MG63 (cell line): ENCODE measurements around the gene METTL23. TPM values are rescaled to one million over a fixed set of nuclear protein-coding genes. Genes with fewer than 3 reads are reported as not detected.
"Not testable (repeated sequence)": the region's sequence is repeated elsewhere in the genome, so short reads cannot be mapped to it uniquely, and the experiment has no call there.

Source experiments
- DNase-seq: peaks from one replicate; pipeline ENCODE4 v3.0.0-alpha.2; 2020
- H3K27me3 ChIP-seq: fragments of 250-450 bp; sonication (Bioruptor Pico); 2 replicates; pipeline ENCODE4 v1.5.1; 2020; ENCODE audit warnings: mild to moderate bottlenecking, moderate library complexity
- H3K36me3 ChIP-seq: fragments of 250-450 bp; sonication (Bioruptor Pico); 2 replicates; pipeline ENCODE4 v1.5.1; 2020; ENCODE audit warnings: mild to moderate bottlenecking, moderate library complexity
- H3K4me3 ChIP-seq: fragments of 250-450 bp; sonication (Bioruptor Pico); 2 replicates; pipeline ENCODE4 v1.5.1; 2020; ENCODE audit warnings: mild to moderate bottlenecking, moderate library complexity
- H3K9me3 ChIP-seq: fragments of 250-450 bp; sonication (Bioruptor Pico); 2 replicates; pipeline ENCODE4 v1.5.1; 2020; ENCODE audit warnings: mild to moderate bottlenecking, moderate library complexity
- total RNA-seq: library from RNA; depleted of rRNA; stranded (reverse); fragments of >200 nt; shearing (Covaris generic); gene quantifications from 2 replicates; pipeline ENCODE4 v1.2.3, GENCODE V29; 2014; ENCODE audit warnings: low replicate concordance

The METTL23 gene
- total RNA-seq, 1 experiment from 2014 or later: 44.9 TPM

DNA sequence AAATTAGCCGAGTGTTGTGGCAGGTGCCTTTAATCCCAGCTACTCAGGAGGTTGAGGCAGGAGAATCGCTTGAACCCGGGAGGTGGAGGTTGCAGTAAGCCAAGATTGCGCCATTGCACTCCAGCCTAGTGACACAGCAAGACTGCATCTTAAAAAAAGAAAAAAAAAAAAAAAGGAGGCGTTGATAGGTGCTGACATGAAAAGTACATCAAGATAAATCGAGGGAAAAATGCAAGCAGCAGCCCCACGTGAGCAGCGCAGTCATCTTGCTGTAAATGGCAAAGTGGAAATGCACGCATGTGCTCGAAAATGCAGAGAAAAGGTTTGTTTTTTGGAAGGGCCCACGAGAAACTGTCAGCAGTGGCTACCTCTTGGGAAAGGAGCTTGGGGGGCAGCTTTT lies 36.8 kb upstream of the METTL23 start:
- Histone ChIP-seq H3K36me3 (no peaks in the 10 kb centered on the region), H3K27me3 (no peaks in the 10 kb centered on the region), H3K9me3 (no peaks in the 10 kb centered on the region), H3K4me3 (no peak overlapping the region)
- no peak for DNase-seq

DNA sequence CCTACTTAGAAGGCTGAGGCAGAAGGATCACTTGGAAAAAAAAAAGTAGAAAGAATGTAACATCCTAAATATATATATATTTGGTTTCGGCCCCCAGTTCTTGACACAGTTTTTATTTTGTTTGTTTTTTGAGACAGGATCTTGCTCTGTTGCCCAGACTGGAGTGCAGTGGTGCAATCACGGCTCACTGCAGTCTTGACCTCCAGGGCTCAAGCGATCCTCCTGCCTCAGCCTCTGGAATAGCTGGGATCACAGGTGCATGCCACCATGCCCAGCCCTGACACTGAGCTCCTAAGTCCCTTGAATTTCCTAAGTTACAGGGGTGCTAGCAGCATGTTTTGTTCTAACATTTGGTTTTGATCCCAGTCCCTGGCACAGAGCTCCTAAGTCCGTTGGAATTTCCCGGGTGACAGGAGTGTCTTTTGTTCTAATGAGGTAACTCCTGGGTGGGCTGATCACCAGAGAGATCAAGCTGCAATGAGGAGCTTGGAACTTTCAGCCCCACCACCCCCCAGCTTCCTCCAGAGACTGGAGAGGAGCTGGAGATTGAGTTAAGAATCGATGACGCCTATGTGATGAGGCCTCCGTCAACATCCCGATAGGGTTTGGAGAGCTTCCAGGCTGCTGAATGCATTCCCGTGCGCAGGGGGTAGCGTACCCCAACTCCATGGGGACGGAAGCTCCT lies 35.9 kb upstream of the METTL23 start:
- H3K27me3 ChIP-seq: no peaks in the 10 kb centered on the region
- H3K36me3 ChIP-seq: no peaks in the 10 kb centered on the region
- no peak overlapping the region for H3K4me3 ChIP-seq
- DNase-seq: no peak
- no peaks in the 10 kb centered on the region for H3K9me3 ChIP-seq

DNA sequence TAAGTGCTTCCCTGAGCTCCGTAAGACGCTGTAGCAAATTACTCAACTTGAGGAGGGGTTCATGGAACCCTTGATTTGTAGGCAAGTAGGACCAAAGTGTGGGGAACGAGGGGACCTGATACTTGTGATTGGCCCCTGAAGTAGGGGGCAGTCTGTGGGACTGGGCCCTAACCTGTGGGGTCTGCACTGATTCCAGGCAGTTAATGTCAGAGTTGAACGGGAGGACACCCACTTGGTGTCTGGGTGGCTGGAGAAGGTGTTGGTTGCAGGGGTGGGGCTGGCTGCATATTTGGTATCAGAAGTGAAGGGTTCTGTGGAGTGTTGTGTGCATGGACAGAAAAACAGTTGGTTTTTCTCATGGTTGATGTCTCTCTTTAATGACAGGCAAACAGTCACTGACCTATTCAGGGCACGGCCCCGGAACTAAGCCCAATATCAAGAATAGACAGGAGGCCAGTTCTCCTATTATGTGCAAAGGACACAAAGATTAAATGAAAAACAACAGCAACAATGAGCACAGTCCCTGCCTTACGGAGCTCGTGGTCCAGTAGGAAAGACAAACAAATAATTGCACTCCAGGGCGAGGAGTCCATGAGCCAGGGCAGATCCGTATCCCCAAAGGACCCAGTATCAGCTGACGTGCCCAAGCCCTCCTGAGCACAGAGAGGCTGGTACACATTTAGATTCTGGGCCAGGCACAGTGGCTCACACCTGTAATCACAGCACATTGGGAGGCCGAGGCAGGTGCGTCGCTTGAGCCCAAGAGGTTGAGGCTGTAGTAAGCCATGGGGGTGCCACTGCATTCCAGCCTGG lies 35.1 kb upstream of the METTL23 start:
- no peaks in the 10 kb centered on the region for H3K36me3 ChIP-seq
- no peaks in the 10 kb centered on the region for H3K9me3 ChIP-seq
- H3K4me3 ChIP-seq: no peak overlapping the region
- no peak for DNase-seq
- no peaks in the 10 kb centered on the region for H3K27me3 ChIP-seq

DNA sequence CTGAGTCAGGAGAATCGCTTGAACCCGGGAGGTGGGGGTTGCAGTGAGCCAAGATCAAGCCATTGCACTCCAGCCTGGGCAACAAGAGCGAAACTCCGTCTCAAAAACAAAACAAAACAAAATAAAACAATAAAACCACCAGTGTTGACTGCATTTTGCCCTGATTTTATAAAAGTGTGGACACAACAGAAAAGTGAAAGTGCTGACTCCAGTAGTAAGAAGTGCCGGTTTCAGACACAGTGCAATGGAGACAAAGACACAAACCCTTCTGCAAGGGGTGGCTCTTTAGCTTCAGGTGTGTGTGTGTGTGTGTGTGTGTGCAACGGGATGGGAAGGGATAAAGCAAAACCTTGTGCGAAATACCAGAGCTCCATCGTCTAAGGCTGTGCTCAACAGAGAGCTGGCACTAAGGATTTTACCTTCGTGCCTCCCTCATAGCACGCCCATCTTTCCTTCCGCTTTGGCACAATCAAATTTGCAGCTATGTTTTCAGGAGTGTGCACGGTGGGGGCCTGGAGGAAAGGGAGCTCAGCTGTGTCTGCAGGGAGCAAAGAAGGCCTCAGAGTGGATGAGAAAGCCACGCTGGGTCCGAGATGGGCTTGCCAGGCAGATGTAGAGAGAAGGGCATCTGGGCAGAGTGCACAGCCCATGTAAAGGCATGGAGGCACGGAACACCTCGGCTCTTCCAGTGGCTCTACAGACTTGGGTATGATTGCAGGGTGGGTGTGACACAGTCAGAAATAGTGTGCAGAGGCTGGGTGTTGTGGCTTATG lies 31.4 kb upstream of the METTL23 start:
- Histone ChIP-seq H3K9me3 (no peaks in the 10 kb centered on the region), H3K36me3 (peaks cover under 1% of the 10 kb centered on the region), H3K4me3 (no peak overlapping the region), H3K27me3 (no peaks in the 10 kb centered on the region)
- no peak for DNase-seq

DNA sequence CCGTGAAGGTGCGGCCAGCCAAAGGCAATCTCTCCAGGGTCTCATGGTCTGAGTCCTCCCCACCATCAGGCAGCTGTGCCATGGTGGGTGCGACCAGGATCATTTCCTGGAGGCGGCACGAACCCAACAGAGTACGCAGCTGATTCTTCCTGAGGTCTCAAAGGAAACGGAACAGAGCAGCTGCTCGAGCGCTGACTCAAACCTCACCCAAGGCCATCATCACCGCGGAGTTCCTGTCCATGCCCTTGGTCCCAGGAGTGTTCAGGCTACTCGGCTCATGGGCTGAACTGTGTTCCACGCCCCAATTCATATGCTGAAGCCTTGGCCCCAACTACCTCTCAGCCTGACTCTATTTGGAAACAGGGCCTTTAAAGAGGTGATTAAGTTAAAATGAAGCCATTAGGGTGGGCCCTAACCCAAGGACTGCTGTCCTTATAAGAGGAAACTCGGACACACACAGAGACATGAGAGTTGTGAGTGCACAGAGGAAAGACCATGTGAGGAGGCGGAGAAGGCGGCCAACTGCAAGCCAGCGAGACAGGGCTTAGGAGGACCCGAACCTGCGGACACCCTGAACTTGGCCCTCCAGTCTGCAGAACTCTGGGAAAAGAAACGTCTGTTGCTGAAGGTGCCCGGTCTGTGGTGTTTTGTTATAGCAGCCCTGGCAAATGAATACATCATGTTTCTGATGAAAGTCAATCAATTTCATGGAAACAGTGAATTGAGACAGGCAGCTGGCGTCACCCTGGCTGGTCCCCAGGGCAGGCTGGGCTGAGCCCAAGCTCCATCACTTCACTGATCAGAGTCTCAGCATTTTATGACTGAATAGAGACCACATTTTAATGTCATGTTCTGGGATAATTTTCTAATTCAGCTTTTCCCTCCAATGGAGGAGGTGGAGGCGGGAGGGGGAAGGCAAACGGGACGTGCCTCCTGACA lies 29.6 kb upstream of the METTL23 start:
- no peak for DNase-seq
- Histone ChIP-seq H3K9me3 (no peaks in the 10 kb centered on the region), H3K36me3 (peaks cover 3% of the 10 kb centered on the region), H3K27me3 (no peaks in the 10 kb centered on the region), H3K4me3 (no peak overlapping the region)

DNA sequence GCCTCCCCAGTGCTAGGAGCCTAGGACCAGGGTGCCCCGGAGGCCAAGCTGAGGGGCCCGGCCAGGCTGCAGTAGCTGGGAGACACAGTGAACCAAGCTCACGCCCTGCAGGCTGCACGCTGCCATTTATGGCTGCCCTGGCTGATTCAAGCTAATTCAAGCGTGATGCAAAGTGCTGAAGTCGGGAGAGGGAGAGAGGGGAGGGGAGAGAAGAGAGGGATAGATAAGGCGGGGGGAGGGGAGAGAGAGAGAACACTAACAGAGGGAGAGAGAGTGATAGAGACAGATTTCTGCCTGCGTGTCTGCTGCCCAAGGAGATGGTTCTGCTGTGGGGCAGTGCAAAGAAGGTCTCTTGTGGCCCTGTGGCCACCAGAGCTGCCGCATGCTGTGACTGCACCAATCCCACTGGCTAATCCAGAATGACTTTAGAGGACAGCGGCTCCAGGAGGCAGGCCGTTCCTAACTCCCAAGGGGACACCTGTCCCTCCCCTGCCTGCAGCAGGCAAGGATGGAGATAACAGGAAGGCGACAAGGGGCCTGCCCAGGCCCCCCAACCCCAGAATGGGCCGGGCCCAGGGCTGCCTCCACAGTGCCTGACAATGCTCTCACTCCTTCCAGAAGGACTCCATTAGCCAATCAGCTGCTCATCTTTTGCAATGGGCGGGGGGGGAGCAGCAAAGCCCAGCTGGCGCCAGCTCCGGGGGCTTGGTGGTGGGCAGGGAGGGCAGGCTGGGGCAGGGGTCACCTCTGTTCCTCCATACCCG lies 28.8 kb upstream of the METTL23 start:
- H3K36me3 ChIP-seq: peaks cover 3% of the 10 kb centered on the region
- no peaks in the 10 kb centered on the region for H3K27me3 ChIP-seq
- no peak for DNase-seq
- H3K4me3 ChIP-seq: no peak overlapping the region
- H3K9me3 ChIP-seq: no peaks in the 10 kb centered on the region

DNA sequence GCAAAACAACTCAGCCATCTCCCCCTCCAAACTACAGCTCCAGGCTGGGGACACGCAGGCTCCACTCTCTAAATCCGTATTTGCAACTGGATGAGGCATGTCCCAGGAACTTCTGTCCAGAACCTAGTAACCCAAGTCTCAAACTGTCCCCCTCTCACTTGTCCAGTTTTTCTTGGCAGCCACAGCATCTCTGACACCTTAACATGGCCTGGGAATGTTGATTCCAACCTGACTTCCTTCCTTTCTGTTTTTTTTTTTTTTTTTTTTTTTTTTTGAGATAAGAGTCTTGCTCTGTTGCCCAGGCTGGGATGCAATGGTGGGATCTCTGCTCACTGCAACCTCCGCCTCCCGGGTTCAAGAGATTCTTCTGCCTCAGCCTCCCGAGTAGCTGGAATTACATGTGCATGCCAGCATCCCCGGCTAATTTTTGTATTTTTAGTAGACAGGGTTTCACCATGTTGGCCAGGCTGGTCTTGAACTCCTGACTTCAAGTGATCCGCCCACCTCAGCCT lies 28.1 kb upstream of the METTL23 start:
- not testable (repeated sequence) for H3K36me3 ChIP-seq, H3K27me3 ChIP-seq, H3K4me3 ChIP-seq, H3K9me3 ChIP-seq, DNase-seq

DNA sequence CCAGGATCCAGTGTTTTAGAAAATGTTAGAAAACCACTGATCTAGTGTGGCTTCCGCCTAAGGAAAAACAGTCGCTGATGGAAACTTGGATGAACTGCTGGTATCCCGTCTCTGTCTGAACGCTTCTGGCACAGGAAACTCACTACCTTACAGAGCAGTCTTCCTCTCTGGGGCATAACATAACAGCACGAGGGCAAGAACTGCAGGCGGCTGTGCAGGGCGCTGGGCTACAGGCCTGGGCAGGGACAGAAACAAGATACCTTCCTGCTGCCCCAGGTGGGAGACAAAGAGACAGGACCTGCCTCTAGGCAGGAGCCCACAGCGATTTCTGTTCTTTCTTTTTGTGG lies 26.4 kb upstream of the METTL23 start:
- Histone ChIP-seq H3K9me3 (no peaks in the 10 kb centered on the region), H3K4me3 (no peak overlapping the region), H3K27me3 (no peaks in the 10 kb centered on the region), H3K36me3 (peaks cover 3% of the 10 kb centered on the region)
- no peak for DNase-seq

DNA sequence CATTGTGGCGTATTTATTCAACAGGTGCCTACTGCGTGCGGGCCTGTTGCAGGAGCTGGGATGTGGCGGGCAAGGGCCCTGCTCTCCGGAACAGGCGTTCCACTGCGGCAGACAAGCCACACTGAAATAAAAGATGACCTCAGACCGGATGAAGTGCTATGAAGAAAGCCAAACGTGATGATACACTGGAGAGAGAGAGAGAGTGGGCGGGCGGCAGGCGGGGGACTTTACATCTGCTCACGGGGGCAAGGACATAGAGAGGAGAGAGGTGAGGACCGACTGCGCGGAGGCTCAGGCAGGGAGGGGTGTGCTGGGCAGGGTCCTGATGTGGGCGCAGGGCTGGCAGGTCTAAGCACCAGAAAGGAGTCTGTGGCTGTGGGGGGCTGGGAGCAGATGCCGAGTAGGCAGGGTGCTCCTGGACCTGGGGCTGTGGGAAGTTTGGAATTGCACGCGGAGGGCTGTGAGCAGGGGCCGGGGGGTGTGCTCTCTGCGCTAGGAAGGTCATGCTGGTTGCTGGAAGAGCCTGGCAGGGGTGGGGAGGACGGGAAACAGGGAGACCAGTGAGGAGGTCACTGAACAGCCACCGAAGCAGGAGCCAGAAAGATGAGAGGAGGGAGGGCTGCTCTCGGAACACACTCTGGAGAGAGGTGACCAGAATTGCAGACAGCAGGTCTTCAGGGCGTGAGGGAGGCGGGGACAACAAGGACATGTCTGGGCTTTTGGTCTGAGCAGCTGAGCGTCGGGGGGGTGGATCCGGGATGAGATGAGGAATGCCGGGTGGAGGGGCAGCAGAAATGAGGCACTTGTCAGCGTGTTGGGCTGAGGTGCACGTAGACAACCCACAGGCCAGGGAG lies 25.8 kb upstream of the METTL23 start:
- Histone ChIP-seq H3K4me3 (no peak overlapping the region), H3K27me3 (no peaks in the 10 kb centered on the region), H3K36me3 (peaks cover 3% of the 10 kb centered on the region), H3K9me3 (no peaks in the 10 kb centered on the region)
- DNase-seq: peak; percentile 70

DNA sequence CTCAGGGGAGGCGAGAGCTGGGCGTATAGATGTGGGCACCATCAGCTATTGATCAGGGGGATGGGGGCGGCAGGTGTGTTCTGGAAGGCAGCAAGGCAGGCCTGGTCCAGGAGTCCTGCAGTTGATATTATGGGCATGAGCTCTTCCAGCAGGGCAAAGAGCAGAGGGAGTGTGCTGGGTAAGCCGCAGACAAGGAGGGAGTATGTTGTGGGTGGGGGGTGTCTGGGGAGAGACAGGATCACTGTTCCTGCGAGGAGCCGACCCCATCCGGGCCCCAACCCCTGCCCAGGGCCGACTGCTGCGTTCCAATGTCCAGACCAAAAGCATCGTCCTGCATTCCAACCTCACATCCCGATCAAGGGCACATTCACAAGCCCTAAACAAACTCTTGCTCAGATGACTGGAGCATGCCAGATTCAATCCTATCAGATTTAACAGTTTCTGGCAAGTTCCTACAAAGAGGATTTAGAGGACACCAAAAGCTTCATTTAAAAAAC lies 25.1 kb upstream of the METTL23 start:
- Histone ChIP-seq H3K36me3 (peaks cover 4% of the 10 kb centered on the region), H3K4me3 (no peak overlapping the region), H3K9me3 (no peaks in the 10 kb centered on the region), H3K27me3 (no peaks in the 10 kb centered on the region)
- no peak for DNase-seq

DNA sequence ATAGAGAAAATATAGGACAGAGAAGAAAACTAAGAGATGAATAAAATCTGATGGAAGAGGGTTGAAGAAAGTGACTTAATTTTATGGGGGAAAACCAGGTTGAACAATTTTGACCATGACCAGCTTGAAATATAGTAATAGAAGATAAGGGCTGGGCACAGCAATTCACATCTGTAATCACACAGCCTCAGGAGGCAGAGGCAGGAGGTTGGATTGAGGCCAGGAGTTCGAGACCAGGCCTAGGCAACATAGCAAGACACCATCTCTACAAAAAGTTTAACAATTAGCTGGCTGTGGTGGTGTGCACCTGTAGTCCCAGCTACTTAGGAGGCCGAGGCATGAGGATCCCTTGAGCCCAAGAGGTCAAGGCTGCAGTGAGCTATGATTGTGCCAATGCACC lies 24.6 kb upstream of the METTL23 start:
- Histone ChIP-seq H3K27me3 (no peaks in the 10 kb centered on the region), H3K4me3 (no peak overlapping the region), H3K9me3 (no peaks in the 10 kb centered on the region), H3K36me3 (peaks cover 8% of the 10 kb centered on the region; the same call in 1 of the 2 replicates)
- no peak for DNase-seq

DNA sequence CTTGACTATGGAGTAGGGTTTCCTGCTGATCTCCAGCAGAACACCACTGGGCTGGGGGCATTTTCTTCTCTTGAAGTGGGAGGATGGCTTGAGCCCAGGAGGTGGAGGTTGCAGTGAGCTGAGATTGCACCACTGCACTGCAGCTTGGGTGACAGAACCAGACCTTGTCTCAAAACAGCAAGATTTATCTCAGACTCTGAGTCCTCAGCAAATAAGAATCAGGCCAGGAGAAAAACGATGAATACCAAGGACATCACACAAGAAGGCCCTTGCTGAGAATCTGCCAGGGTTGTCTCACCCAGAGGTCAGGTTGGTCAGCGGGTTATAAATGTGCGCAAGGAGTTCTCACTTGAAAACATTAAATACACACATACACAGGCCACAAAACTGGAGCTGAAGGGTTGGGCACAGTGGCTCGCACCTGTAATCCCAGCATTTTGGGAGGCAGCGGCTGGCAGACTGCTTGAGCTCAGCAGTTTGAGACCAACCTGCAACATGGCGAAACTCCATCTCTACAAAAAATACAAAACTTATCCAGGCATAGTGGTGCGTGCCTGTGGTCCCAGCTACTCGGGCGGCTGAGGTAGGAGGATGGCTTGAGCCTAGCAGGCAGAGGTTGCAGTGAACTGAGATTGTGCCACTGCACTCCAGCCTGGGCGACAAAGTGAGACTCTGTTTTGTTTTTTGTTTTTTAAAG lies 23.6 kb upstream of the METTL23 start:
- Histone ChIP-seq H3K27me3 (no peaks in the 10 kb centered on the region), H3K4me3 (no peak overlapping the region), H3K36me3 (peaks cover 10% of the 10 kb centered on the region; the same call in 1 of the 2 replicates), H3K9me3 (no peaks in the 10 kb centered on the region)
- no peak for DNase-seq

DNA sequence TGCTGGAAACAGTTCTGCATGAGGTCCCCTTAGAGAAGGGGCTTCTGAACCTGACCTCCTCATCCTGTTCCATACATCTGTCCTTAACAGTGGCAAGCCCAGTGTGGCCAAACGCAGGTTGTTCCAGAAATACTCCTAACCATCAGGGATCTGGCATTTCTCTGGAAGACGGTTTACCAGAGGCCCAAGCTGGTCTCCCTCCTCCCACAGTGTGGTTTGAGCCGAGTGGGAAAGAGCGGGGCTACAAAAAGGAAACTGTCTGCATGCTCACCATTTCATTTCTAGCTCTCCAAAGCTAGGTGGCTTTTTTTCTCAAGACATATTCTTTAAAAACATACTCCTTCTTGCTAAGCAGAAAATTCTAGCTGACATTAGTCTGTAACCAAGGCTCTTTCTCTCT lies 21.8 kb upstream of the METTL23 start:
- DNase-seq: no peak
- Histone ChIP-seq H3K4me3 (no peak overlapping the region), H3K27me3 (no peaks in the 10 kb centered on the region), H3K36me3 (peaks cover 17% of the 10 kb centered on the region), H3K9me3 (no peaks in the 10 kb centered on the region)

DNA sequence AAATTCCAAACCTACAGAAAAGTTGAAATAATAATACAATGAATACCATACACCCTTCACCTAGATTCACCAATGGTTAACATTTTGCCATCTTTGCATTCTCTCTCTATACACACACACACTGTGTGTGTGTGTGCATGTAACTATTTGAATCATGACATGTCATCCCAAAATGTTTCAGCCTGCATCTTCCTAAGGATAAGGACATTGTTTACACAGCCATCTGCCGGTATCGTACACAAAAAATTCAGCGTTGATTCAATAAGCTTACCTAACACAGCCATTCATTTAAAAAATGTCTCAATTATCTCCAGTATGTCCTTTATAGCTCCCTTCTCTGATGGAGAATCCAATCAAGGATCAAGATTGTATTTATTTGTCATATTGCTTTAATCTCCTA lies 19.8 kb upstream of the METTL23 start:
- no peaks in the 10 kb centered on the region for H3K9me3 ChIP-seq
- DNase-seq: no peak
- peaks cover 15% of the 10 kb centered on the region for H3K36me3 ChIP-seq
- H3K4me3 ChIP-seq: no peak overlapping the region
- H3K27me3 ChIP-seq: no peaks in the 10 kb centered on the region
